GM18519 (cell line): ENCODE data around the gene CD59.
"Not testable (repeated sequence)": the region's sequence is repeated elsewhere in the genome, so short reads cannot be mapped to it uniquely, and the experiment has no call there.

Experiments used
- ATAC-seq: cut with Tn5 transposase; IDR thresholded peaks from one replicate; pipeline ENCODE4 v1.9.1; 2021; ENCODE audit warnings: mild to moderate bottlenecking, moderate library complexity; ENCODE audit not compliant: unreplicated experiment, low FRiP score

Gene CD59

GRCh38 chr11:33747979-33748378 lies 11.8 kb upstream of the CD59 start:
- no peak for ATAC-seq

GRCh38 chr11:33743291-33743690 lies 7.1 kb upstream of the CD59 start:
- ATAC-seq, result no peak

GRCh38 chr11:33742249-33742851 lies 6.1 kb upstream of the CD59 start:
- ATAC-seq, result no peak

- no peak for ATAC-seq
These were observed 5.6 kb upstream of the CD59 start for GRCh38 chr11:33741806-33742205.

- no peak for ATAC-seq
These were observed 1.2 kb upstream of the CD59 start for GRCh38 chr11:33737362-33737821.

- ATAC-seq, result no peak
These were observed 714 bp downstream of the CD59 start for GRCh38 chr11:33735271-33736147.

- no peak for ATAC-seq
These were observed 1.6 kb downstream of the CD59 start for GRCh38 chr11:33734441-33735270.

GRCh38 chr11:33733980-33734379 lies 2.2 kb downstream of the CD59 start:
- ATAC-seq, result no peak

GRCh38 chr11:33731723-33732531 lies 4.3 kb downstream of the CD59 start:
- ATAC-seq, result no peak

GRCh38 chr11:33730716-33731115 lies 5.5 kb downstream of the CD59 start:
- ATAC-seq, result no peak

- ATAC-seq, result not testable (repeated sequence)
These were observed 7.1 kb downstream of the CD59 start for GRCh38 chr11:33729072-33729664.

GRCh38 chr11:33727539-33727938 lies 8.7 kb downstream of the CD59 start:
- not testable (repeated sequence) for ATAC-seq

- no peak for ATAC-seq
These were observed 10.7 kb downstream of the CD59 start for GRCh38 chr11:33725496-33725895.

- ATAC-seq, result no peak
These were observed 11.6 kb downstream of the CD59 start for GRCh38 chr11:33724644-33725035.

- no peak for ATAC-seq
These were observed 12.9 kb downstream of the CD59 start for GRCh38 chr11:33723238-33723881.

- peak; percentile 82 for ATAC-seq
These were observed 13.5 kb downstream of the CD59 start for GRCh38 chr11:33722590-33723234.

GRCh38 chr11:33721984-33722383 lies 14.2 kb downstream of the CD59 start:
- ATAC-seq, result no peak

- ATAC-seq, result no peak
These were observed 14.8 kb downstream of the CD59 start for GRCh38 chr11:33721426-33721825.

- no peak for ATAC-seq
These were observed 16.6 kb downstream of the CD59 start for GRCh38 chr11:33719587-33719986.
